Right lobe of liver (tissue), 4 donors: ENCODE data around the gene UBA6.

ENCODE experiments used
- CTCF ChIP-seq, 4 donors: fragments of 200-600 bp in 3 of 4; fragments of 450-650 bp in 1 of 4; IDR thresholded peaks; one replicate each; pipeline versions ENCODE4 v1.5.1 to v1.8.0; 2016 to 2022; ENCODE audit warnings: antibody characterized with exemption in 4 of 4, mild to moderate bottlenecking in 2 of 4
- POLR2A ChIP-seq: fragments of 450-650 bp; IDR thresholded peaks from one replicate; pipeline ENCODE4 v1.6.1; 2017; ENCODE audit warnings: antibody characterized with exemption, mild to moderate bottlenecking
- donor health status: DM: no; HTN: no; CAD: no.
- donor health status: DM: no; HTN: no; CAD: no.
- donor health status: DM: no; HTN: yes; CAD: no.

DNA sequence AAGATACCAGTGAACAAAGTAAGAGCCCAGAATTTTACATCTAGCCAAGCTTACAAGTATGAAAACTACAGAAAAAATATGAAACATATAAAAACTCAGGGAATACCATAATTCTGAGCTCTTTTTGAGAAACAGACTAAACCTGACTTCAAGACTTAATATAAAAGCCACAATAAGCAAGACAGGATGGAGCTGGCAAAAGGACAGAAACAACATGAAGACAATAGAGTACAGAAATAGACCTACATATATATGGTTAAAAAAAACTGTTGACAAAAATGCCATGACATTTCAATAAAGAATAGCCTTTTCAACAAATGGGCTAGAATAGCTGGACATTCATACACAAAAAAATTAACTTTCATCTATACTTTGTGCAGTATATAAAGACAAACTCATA is 49.4 kb downstream of the UBA6 start:
- no peak for TF ChIP-seq CTCF (IDR thresholded peaks at IDR 0.05)
- no peak for TF ChIP-seq POLR2A
